ENCODE results near the gene KRT27.

DNA sequence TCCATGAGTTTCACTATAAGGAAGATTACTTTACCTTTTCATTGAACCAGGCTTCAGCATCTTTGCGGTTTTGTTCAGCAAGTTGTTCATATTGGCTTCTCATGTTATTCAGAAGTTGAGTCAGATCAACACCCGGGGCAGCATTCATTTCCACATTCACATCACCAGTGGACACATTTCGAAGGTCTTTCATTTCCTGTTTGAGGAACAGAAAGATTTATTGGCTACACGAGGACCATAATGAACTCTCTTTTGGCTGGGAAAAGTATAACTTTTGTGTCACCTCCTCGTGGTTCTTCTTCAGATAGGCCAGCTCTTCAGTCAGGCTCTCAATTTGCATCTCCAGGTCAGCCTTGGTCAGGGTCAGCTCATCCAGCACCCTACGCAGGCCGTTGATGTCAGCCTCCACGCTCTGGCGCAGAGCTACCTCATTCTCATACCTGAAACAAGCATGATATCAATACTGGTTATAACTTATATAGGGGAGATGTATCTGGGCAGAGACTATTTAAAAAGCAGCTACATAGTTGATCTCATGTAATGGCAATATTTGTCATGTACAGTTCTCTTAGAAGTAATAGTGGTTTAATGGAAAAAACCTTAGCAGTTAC is 38.0 kb upstream of the KRT27 start:
- TF ChIP-seq POLR2A (IDR thresholded peaks at IDR 0.05), result no peak
- TF ChIP-seq, protein P1, sequence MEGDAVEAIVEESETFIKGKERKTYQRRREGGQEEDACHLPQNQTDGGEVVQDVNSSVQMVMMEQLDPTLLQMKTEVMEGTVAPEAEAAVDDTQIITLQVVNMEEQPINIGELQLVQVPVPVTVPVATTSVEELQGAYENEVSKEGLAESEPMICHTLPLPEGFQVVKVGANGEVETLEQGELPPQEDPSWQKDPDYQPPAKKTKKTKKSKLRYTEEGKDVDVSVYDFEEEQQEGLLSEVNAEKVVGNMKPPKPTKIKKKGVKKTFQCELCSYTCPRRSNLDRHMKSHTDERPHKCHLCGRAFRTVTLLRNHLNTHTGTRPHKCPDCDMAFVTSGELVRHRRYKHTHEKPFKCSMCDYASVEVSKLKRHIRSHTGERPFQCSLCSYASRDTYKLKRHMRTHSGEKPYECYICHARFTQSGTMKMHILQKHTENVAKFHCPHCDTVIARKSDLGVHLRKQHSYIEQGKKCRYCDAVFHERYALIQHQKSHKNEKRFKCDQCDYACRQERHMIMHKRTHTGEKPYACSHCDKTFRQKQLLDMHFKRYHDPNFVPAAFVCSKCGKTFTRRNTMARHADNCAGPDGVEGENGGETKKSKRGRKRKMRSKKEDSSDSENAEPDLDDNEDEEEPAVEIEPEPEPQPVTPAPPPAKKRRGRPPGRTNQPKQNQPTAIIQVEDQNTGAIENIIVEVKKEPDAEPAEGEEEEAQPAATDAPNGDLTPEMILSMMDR (IDR thresholded peaks at IDR 0.05), result no peak

All from body of pancreas (tissue), 4 donors.